Stimulated activated CD8-positive, alpha-beta memory T cell treated with anti-CD3 and anti-CD28 coated beads, Interleukin-7, amount 100 ng/mL, for 1 hour (primary cell): Measurements from ENCODE around the gene CEP192.

ENCODE experiments used
- DNase-seq, 2 donors: peaks; one replicate each; pipeline ENCODE4 v3.0.0-alpha.2; 2020; ENCODE audit warnings: low read depth in 2 of 2

Gene CEP192

DNA sequence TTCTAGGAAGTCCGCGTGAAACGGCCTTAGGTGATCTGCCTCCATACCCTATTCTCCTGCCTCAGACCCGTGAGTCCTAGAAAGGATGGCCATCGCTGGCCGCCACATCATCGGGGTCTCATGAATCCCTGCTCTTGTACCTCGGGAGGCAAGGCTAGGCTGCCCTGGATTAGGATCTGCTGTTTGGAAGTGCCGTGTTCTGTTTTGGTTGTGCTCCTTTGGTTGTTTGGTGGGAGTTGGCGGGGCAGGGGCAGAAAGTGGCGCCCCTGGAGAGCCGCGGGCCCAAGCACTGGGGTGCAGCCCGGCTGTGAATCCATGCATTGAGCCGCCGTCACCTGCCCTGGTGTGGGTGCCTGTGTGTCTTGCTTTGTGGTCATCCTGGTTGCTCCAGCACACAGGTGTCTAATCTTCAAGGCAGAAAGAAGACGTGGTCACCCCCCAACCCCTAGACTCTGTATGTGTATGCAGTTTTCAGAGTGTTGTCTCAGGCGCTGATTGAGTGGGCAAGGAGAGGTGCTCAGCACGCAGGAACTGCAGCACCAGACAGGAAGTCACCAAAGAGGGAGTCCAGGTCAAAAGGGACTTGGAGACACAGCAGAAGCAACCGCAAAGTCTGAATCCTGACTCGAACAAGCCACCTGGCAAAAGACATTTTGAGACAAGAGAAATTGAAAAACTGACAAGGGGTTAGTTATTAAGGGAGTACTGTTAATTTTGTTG is 147.4 kb downstream of the CEP192 start:
- DNase-seq, result no peak

DNA sequence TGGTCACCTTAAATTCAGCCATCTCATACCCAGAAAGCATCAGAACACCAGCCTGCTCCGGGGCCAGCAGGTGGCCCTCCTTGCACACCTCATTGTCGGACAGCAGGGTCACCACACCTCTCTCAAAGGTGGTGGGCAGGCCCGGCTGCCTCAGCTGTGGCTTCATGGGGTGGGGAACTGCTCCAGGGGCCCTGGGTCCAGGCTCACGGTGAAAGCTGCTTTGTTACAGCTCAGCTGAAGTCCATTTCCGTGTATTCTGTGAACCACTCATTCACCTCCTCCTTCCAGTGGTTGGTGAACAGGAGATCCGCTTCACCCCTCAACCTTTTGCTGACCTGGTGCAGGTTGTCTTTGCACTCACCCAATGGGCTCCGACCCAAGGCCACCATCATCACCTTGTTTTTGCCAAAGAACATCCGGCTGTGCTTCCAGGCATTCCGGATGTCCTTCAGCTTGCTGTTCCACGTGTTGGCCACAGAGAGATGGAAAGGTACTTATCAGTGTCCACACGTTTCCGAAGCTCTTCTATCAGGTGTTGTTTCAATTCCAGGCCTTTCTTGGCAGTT is 148.8 kb downstream of the CEP192 start:
- DNase-seq, result no peak

DNA sequence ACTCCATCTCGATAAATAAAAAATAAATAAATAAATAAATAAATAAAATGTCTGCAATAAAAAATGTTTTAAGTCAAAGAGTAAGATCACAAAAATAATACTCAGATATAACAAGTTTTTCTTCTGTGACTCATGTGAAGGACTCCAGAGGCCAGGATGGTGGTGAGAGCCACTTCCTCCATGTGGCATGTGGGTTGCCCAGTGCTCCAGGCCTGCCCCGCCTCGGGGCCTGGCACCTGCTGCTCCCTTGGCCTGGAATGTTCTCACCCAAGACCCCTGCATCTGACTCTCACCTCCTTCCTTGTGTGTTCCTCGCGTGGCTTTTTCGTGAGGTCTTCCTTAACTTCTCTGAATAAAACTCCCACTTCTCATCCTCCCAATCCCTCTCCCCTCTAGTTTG is 150.0 kb downstream of the CEP192 start:
- DNase-seq, result no peak

DNA sequence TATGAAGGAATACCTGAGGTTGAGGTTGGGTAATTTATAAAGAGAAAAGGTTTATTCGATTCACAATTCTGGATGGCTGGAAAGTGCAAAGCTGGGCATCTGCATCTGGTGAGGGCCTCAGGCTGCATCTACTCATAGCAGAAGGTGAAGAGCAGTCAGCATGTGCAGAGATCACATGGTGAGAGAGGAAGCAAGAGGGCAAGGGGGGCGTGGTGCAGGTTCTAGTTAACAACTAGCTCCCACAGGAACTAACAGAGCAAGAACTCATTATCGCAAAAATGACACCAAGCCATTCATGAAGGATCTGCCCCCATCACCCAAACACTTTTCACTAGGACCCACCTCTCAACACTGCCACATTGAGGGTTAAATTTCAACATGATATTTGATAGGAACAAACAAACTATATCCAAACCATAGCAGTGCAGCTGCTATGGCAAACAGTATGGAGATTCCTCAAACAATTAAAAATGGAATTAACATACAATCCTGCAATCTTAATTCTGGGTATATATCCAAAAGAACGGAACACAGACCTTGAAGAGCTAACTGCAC is 154.6 kb downstream of the CEP192 start:
- DNase-seq, result no peak

DNA sequence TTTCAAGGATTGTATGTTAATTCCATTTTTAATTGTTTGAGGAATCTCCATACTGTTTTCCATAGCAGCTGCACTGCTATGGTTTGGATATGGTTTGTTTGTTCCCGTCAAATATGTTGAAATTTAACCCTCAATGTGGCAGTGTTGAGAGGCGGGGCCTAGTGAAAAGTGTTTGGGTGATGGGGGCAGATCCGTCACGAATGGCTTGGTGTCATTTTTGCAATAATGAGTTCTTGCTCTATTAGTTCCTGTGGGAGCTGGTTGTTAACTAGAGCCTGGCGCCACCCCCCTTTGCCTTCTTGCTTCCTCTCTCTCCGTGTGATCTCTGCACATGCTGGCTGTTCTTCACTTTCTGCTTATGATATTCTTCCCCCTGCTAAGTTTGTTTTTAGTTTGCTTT is 156.0 kb downstream of the CEP192 start:
- no peak for DNase-seq

DNA sequence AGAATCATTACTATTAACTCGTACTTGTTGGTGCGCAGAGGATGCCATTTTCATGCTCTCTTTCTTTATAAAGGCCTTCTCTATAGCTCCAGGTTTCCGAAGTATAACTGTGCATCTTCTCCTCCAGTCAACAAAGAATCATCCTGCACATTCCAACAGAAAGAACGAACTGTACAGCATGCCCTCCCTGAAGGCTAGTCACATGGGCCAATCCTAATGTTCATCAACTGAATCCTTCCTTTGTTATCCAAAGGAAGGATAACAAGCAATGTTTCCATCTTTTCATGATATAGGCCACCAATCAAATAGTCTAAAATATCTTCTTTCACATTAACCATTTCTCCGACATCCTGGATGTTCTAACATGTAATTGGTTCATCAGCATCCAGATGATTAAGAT is 160.5 kb downstream of the CEP192 start:
- no peak for DNase-seq

DNA sequence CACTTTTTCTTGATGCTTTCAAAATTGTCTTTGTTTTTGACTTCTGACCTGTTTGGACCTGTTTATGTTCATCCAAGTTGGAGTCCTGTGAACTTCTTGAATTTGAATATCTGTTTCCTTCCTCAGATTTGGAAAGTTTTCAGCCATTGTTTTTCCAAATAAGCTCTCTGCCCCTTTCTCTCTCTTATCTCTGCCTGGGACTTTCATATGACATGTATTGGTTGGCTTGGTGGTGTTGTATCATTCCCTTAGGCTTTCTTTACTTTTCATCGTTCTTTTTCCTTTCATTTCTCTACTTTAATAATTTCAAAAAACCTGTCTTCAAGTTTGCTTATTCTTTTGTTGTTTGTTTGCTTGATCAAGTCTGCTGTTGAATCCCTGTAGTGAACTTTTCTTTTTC is 167.3 kb downstream of the CEP192 start:
- no peak for DNase-seq

DNA sequence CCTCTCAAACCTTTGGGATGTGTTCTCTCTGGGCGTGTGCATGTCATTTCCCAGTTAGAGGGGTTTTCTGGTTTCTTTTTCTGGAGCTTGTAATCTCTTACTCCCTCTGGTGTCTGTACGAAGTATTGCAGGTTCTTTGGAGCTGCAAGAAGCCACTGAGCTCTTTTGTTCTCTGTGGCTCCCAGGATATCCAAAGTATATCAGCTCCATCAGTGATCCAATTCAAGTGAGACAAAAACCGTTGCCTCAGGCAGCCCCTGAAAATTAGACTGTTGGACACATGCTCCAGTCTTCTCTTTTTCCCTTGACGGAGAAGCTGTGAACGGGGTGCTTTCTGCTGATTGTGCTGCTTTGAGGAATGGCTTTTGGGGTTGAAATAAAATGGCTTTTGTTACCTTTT is 168.4 kb downstream of the CEP192 start:
- DNase-seq, result no peak

DNA sequence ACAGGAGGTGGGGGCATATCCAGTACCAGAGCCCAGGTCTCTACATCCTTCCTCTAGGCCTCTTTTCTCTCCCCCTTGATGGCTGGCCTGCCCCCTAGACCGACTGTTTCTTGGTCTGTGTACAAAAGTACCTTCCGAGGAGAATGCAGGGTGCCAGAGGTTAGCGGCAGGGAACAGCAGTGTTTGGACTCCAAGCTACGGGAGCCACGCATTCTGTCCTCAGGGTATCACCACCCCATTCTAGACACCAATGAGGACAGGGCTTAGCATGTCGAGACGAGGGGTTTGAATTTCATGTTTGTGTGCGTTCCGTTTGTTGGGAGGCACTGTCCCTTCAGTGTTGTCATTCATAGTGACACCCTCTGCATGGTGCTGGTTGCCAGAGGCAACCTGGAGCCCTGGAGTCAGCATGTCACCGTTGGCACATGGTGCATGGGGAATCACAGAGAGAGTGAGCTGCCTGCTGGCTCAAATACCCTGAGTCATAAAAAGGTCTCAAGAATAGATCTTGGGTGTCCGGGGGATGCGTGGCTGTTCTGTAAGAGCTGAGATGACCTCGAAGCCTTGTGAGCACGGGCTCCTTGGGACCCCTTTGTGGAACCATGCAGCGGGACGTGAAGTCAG is 170.2 kb downstream of the CEP192 start:
- no peak for DNase-seq

DNA sequence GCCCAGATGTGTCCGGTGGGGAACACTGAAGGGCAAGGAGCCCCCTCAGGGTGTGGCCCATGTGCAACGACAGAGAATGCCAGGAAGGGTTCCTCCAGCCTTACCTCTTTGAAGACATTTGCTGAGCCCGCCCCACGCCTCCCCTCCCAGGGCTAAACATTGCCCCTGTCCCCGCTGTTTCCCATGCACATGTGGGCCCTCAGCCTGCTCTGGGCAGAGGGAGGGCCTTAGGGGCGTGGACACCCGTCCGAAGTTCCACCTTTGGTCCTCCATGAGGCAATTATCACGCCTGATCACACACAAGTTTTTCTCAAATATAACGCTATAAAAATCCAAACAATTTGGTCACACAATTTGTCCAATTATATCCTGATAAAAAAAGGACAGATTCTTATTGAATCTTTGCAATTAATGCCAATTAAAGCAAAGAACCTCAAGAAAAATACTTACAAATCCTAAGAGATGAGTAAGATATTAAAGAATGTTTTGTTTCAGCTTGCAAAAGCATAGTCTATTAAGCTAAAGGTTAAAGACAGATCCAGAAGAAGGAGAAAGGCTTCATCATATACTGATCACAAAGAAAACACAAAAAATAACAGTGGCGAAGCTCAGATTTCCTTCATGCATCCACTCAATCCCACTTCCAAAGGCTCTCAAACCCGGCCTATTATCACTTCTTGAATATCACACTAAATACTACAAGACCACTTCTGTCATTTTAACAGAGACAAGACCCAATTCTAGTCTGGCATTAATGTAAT is 172.2 kb downstream of the CEP192 start:
- no peak for DNase-seq

DNA sequence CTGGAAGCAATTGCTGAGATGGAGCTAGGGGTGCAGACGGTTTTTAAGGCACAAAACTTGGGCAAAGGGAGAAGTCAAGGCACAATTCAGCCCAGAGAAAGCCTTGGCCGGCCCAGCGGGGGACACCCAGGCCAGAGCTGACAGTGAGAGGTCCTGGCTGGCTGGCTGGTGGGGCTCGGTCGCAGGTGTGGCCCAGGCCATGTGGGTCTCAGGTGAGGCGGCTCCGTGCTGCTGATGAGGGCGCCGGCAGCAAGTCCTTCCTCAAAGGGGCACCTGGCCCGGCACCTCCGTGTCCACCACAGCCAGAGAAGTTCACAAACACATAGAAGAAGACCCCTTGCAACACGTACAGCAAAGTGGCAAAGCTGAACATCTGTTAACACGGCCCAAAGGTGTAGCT is 173.2 kb downstream of the CEP192 start:
- no peak for DNase-seq

DNA sequence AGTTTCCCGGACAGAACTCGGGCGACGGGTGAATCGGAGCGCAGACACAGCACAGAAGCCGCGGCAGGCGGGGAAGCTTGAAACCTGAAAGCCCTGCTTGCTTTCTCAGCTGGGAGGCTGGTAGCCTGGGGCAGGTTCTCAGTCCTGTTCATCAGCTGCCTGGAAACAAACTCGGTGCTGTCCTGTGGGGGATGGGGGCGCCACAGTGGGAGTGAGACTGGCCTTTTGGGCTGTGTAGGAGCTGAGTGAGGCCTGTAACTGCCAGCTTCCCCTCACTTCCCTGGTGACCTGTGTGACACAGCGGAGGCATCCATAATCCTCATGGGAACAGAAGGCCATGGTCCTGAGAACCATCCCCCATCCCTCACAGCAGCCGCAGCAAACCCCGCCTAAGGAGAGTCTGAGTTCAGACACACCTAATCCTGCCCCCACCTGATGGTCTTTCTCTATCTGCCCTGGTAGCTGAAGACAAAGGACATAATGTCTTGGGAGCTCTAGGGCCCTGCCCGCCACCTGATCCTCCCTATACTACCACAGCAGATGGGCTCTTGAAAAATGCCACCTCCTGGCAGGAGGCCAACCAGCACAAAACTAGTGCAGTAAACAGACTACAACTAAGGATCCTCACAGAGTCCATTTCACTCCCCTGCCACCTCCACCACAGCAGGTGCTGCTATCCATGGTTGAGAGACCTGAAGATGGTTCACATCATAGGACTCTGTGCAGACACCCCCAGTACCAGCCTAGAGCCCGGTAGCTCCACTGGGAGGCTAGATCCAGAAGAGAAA is 174.7 kb downstream of the CEP192 start:
- no peak for DNase-seq

DNA sequence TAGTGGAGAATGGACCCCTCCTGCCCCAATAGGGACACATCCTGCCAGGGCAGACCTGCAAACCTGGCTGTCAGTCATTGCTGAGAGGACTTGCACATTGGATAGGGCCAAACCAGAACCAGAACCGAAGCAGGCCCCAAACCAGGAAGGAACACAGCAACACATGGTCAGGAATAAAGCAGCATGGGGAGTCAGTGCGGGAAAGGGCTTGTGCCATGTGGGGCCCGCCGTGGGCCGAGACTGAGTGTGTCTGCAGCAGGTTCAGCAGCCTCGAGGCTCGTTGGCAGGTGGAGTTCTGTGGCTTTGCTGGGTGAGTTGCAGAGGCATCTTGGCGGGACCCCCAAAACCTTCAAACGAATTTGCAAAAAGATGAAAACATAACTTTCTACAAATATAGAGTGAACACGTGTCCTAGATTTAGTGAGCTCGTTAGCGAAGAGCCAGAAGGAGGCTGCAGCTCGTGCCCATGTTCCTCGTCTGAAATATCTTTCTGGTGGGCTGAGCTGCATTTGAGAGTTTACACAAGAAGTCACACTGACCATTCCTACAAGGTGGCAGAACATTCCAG is 182.5 kb downstream of the CEP192 start:
- no peak for DNase-seq
